Subcutaneous adipose tissue (tissue), 4 donors: ENCODE data around the gene HYAL3. TPM values are rescaled to one million over a fixed set of nuclear protein-coding genes. Genes with fewer than 3 reads are reported as not detected.

Experiments
- CTCF ChIP-seq: fragments of 450-650 bp; IDR thresholded peaks from one replicate; pipeline ENCODE4 v1.5.1; 2016; ENCODE audit warnings: low read depth, mild to moderate bottlenecking, control low read depth, antibody characterized with exemption, moderate library complexity
- total RNA-seq, 4 donors: library from RNA; depleted of rRNA; stranded (reverse); fragments of >200 nt; gene quantifications; one replicate each; pipeline ENCODE4 v1.1.0, GENCODE V29; 2016

The HYAL3 gene
- total RNA-seq, 4 donors from 2014 or later = 1.5 to 5.1 (median 3.4) TPM

- no peak for TF ChIP-seq CTCF
These were observed 37.4 kb upstream of the HYAL3 start for GRCh38 chr3:50336452-50337174.

- TF ChIP-seq CTCF = no peak
These were observed 35.3 kb upstream of the HYAL3 start for GRCh38 chr3:50334339-50335075.

- no peak for TF ChIP-seq CTCF
These were observed 34.6 kb upstream of the HYAL3 start for GRCh38 chr3:50333744-50334328.

- no peak for TF ChIP-seq CTCF
These were observed 32.2 kb upstream of the HYAL3 start for GRCh38 chr3:50331364-50331907.

GRCh38 chr3:50330330-50330729 is 31.1 kb upstream of the HYAL3 start:
- TF ChIP-seq CTCF = no peak

GRCh38 chr3:50327943-50328691 is 28.9 kb upstream of the HYAL3 start, which contains the start of gene TUSC2:
TUSC2 (minus strand) TSS chr3:50328223; CDS start chr3:50328099, 124 bp downstream.
- no peak for TF ChIP-seq CTCF
